ENCODE data around the gene COL4A3. TPM values are rescaled to one million over a fixed set of nuclear protein-coding genes. Genes with fewer than 3 reads are reported as not detected.
A peak's percentile ranks its signal among the peaks of the same experiment; 100 is the strongest.

COL4A3 gene
- polyA plus RNA-seq, 2 of the 4 experiments (the other 2 are of a cell fraction): 1.8 to 6.8 TPM

DNA sequence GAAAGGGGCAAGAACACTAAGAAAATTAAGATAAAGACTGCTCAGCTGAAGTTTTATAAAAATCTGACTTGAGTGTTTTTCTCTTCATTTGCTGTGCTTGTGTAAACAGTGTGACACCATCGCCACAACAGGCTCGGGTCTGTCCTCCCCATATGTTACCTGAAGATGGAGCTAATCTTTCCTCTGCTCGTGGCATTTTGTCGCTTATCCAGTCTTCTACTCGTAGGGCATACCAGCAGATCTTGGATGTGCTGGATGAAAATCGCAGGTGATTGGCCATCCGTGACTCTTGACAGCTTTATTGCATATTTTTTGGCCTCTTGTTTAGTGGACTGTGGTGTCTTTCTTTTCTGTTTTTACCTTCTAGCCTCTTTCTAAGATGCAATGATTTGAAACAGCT lies 182.7 kb downstream of the COL4A3 start:
- CTCF ChIA-PET: interaction anchor here (0.9 to 2.0 kb wide), 4 partner anchors 12 to 419 kb away, joined by 3 to 7 read pairs (median 4); partner anchors contain the start of gene TM4SF20
- H3K4me1 ChIP-seq: peaks cover 19% of the 10 kb centered on the region
- FAIRE-seq (no peak), DNase-seq (ENCODE audit: low read depth in 1 of 2, low spot score in 1 of 2) (peak in 1 of 2 experiments; percentile 49), ATAC-seq (peak; percentile 83 to 84)
- no peak overlapping the region for H3K27ac ChIP-seq
- WGBS (ENCODE audit: missing lambda C conversion rate): 62% methylated on average over 7 of the region's 7 CpGs
- H3K9me3 ChIP-seq: no peaks in the 10 kb centered on the region
- no peak overlapping the region for H3K4me3 ChIP-seq
- POLR2A ChIA-PET: no interaction called here
- H3K4me2 ChIP-seq: no peak overlapping the region
- TF ChIP-seq, protein P1, sequence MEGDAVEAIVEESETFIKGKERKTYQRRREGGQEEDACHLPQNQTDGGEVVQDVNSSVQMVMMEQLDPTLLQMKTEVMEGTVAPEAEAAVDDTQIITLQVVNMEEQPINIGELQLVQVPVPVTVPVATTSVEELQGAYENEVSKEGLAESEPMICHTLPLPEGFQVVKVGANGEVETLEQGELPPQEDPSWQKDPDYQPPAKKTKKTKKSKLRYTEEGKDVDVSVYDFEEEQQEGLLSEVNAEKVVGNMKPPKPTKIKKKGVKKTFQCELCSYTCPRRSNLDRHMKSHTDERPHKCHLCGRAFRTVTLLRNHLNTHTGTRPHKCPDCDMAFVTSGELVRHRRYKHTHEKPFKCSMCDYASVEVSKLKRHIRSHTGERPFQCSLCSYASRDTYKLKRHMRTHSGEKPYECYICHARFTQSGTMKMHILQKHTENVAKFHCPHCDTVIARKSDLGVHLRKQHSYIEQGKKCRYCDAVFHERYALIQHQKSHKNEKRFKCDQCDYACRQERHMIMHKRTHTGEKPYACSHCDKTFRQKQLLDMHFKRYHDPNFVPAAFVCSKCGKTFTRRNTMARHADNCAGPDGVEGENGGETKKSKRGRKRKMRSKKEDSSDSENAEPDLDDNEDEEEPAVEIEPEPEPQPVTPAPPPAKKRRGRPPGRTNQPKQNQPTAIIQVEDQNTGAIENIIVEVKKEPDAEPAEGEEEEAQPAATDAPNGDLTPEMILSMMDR (IDR thresholded peaks at IDR 0.05): peak; percentile 11; the same call in 1 of the 3 replicates
- no peak for TF ChIP-seq ZNF302 (CRISPR knock-in tag; IDR thresholded peaks at IDR 0.05)

DNA sequence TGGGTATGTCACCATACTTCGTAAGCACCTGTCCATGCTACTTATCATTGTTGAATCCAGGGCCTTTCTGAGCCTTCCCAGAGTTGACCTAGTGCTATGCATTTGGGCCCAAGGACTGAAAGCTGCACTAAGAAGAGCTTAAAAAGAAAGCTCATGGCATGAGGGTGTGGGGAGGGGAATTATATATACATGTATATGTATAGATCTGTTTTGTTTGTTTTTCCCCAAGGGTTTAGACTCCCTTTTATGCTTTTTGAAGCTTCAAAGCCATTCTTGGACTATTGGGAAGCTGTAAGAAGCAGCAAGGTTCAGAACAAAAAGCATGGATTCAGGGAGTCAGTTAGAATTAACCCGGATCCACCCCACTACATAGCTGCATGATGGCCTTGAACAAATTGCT lies 183.9 kb downstream of the COL4A3 start:
- no peak for DNase-seq (ENCODE audit: low read depth in 1 of 2, low spot score in 1 of 2)
- WGBS (ENCODE audit: missing lambda C conversion rate): 98% methylated on average over 2 of the region's 2 CpGs
- CTCF ChIA-PET: interaction anchor here (1.0 to 2.0 kb wide), 8 partner anchors 9 to 418 kb away, joined by 3 to 7 read pairs (median 4); partner anchors contain the start of gene TM4SF20
- peak overlapping the region in 1 of 2 experiments; percentile 34; a peak in 1 of 6 replicates for H3K27ac ChIP-seq
- TF ChIP-seq ZC3H11A (IDR thresholded peaks at IDR 0.05) (no peak), RFX5 (IDR thresholded peaks at IDR 0.05) (no peak), EHF (CRISPR knock-in tag; IDR thresholded peaks at IDR 0.05) (no peak), MAFK (IDR thresholded peaks at IDR 0.05; ENCODE audit: partially characterized antibody) (no peak), NR3C1 (IDR thresholded peaks at IDR 0.05) (no peak), RNF2 (IDR thresholded peaks at IDR 0.05; ENCODE audit: borderline replicate concordance, low read depth) (no peak), CBX8 (IDR thresholded peaks at IDR 0.05) (no peak)
- TF ChIP-seq, protein P2, sequence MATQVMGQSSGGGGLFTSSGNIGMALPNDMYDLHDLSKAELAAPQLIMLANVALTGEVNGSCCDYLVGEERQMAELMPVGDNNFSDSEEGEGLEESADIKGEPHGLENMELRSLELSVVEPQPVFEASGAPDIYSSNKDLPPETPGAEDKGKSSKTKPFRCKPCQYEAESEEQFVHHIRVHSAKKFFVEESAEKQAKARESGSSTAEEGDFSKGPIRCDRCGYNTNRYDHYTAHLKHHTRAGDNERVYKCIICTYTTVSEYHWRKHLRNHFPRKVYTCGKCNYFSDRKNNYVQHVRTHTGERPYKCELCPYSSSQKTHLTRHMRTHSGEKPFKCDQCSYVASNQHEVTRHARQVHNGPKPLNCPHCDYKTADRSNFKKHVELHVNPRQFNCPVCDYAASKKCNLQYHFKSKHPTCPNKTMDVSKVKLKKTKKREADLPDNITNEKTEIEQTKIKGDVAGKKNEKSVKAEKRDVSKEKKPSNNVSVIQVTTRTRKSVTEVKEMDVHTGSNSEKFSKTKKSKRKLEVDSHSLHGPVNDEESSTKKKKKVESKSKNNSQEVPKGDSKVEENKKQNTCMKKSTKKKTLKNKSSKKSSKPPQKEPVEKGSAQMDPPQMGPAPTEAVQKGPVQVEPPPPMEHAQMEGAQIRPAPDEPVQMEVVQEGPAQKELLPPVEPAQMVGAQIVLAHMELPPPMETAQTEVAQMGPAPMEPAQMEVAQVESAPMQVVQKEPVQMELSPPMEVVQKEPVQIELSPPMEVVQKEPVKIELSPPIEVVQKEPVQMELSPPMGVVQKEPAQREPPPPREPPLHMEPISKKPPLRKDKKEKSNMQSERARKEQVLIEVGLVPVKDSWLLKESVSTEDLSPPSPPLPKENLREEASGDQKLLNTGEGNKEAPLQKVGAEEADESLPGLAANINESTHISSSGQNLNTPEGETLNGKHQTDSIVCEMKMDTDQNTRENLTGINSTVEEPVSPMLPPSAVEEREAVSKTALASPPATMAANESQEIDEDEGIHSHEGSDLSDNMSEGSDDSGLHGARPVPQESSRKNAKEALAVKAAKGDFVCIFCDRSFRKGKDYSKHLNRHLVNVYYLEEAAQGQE (IDR thresholded peaks at IDR 0.05): no peak
- TF ChIP-seq, protein P3, sequence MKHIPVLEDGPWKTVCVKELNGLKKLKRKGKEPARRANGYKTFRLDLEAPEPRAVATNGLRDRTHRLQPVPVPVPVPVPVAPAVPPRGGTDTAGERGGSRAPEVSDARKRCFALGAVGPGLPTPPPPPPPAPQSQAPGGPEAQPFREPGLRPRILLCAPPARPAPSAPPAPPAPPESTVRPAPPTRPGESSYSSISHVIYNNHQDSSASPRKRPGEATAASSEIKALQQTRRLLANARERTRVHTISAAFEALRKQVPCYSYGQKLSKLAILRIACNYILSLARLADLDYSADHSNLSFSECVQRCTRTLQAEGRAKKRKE (CRISPR knock-in tag; IDR thresholded peaks at IDR 0.05; ENCODE audit: low read depth): no peak
- FAIRE-seq: no peak
- H3K4me1 ChIP-seq: peaks cover 19% of the 10 kb centered on the region
- POLR2A ChIA-PET: no interaction called here
- ATAC-seq: no peak
- H3K4me2 ChIP-seq: no peak overlapping the region
- H3K4me3 ChIP-seq: no peak overlapping the region
- no peaks in the 10 kb centered on the region for H3K9me3 ChIP-seq

DNA sequence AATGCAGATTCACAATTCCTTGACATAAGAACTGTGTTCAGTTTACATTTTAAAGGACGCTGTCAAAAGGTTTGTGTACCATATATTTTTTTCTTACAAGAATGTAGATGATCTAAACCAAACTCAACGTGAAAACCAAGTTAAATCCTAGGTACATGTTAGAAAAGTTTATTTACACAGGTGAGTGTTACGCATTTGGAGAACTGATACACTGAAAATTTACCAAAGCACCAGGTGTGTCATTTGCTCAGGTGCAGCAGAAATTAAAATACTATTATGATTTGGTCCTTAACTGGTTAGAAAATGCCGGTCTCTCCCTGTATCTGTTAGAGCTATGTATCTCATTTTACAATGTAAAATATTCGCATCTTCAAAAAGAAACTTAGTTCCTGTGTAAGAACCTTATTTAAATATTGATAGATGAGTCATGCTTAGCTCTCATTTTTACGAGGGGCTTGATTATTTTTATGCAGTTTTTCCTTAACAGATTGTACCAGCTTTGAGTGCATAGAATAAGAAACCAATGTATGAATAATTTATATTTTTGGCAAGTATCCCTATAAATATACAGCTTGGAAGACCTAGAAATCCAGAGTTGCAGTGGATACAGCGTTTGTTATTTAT lies 185.7 kb downstream of the COL4A3 start:
- FAIRE-seq: no peak
- no peak overlapping the region for H3K27ac ChIP-seq
- H3K4me2 ChIP-seq: no peak overlapping the region
- WGBS (ENCODE audit: missing lambda C conversion rate): 71% methylated on average over 7 of the region's 7 CpGs
- TF ChIP-seq FOSL2 (IDR thresholded peaks at IDR 0.05): no peak
- peak; percentile 53; the same call in 1 of the 2 replicates for TF ChIP-seq FOSL2 (CRISPR knock-in tag; IDR thresholded peaks at IDR 0.05)
- no peak for TF ChIP-seq EHF (CRISPR knock-in tag; IDR thresholded peaks at IDR 0.05)
- no peak overlapping the region for H3K4me3 ChIP-seq
- H3K9me3 ChIP-seq: no peaks in the 10 kb centered on the region
- H3K4me1 ChIP-seq: peaks cover 19% of the 10 kb centered on the region
- no peak for ATAC-seq
- POLR2A ChIA-PET: no interaction called here
- CTCF ChIA-PET: interaction anchor here (0.5 to 1.0 kb wide), 3 partner anchors 17 to 1882 kb away, joined by 3 read pairs; no protein-coding TSS in a partner anchor
- no peak for DNase-seq (ENCODE audit: low read depth in 1 of 2, low spot score in 1 of 2)
